B cell (primary cell): Measurements from ENCODE around the gene SEZ6L. TPM values are rescaled to one million over a fixed set of nuclear protein-coding genes. Genes with fewer than 3 reads are reported as not detected.

Experiments
- ATAC-seq: fragments of 200-7000 bp; cut with Tn5 transposase; one replicate; pipeline ENCODE4 v1.10.0; 2021; ENCODE audit warnings: low read depth, mild to moderate bottlenecking, moderate number of reproducible peaks, moderate library complexity
- CTCF ChIA-PET: fragments of 350-600 bp; sonication (Branson Sonifier 250); formaldehyde crosslinking; loops from one replicate; lab custom pipeline; 2021; ENCODE audit warnings: antibody characterized with exemption, inconsistent platforms; lab: Charles Lee
- POLR2A ChIA-PET: fragments of 350-600 bp; sonication (Branson Sonifier 250); formaldehyde crosslinking; loops from one replicate; lab custom pipeline; 2021; ENCODE audit warnings: antibody characterized with exemption; lab: Charles Lee
- DNase-seq: peaks from one replicate; pipeline ENCODE4 v3.0.0; 2013
- H2AFZ ChIP-seq: 2 replicates; pipeline ENCODE4 v1.6.1; 2012; ENCODE audit warnings: mild to moderate bottlenecking, low read depth, low read length; ENCODE audit not compliant: insufficient read depth, poor library complexity, severe bottlenecking
- H3K27ac ChIP-seq, 2 donors: 1 replicate in 1 of 2; 2 replicates in 1 of 2; pipeline ENCODE4 v1.5.1; 2012 to 2013; ENCODE audit warnings: low read length in 2 of 2, mild to moderate bottlenecking in 2 of 2, moderate library complexity in 1 of 2
- H3K27me3 ChIP-seq, 4 experiments: fragments of 200-600 bp in 1 of 4; sonication (generic) in 1 of 4; replicated peaks in 1 of 4; 1 replicate in 2 of 4; 2 replicates in 2 of 4; pipeline versions ENCODE4 v1.6.1 to v1.7.0; 2013 to 2016; ENCODE audit warnings: low read length in 3 of 4, mild to moderate bottlenecking in 2 of 4, mixed read lengths in 1 of 4, moderate library complexity in 1 of 4; ENCODE audit not compliant: insufficient read depth in 4 of 4, control insufficient read depth in 3 of 4; ENCODE audit errors: control extremely low read depth in 1 of 4
- H3K36me3 ChIP-seq, 2 experiments: replicated peaks in 1 of 2; 1 replicate in 1 of 2; 2 replicates in 1 of 2; pipeline versions ENCODE4 v1.6.1 to v1.7.1; 2013; ENCODE audit warnings: low read length in 1 of 2; ENCODE audit not compliant: insufficient read depth in 2 of 2, control insufficient read depth in 1 of 2; ENCODE audit errors: control extremely low read depth in 1 of 2, extremely low read depth in 1 of 2
- H3K4me1 ChIP-seq, 2 donors: fragments of 200-600 bp in 1 of 2; sonication (generic) in 1 of 2; 1 replicate in 1 of 2; 2 replicates in 1 of 2; pipeline versions ENCODE4 v1.5.1 to v1.6.1; 2013 to 2017; ENCODE audit warnings: low read length in 2 of 2; ENCODE audit not compliant: control insufficient read depth in 2 of 2, insufficient read depth in 2 of 2
- H3K4me2 ChIP-seq: replicated peaks from 2 replicates; pipeline ENCODE3; 2012; ENCODE audit warnings: mild to moderate bottlenecking, low read depth, low read length; ENCODE audit not compliant: poor library complexity, severe bottlenecking
- H3K4me3 ChIP-seq, 5 experiments: fragments of 200-600 bp in 1 of 5; sonication (generic) in 1 of 5; 1 replicate in 3 of 5; 2 replicates in 2 of 5; pipeline versions ENCODE4 v1.5.1 to v1.7.0; 2011 to 2016; ENCODE audit warnings: low read length in 4 of 5, mild to moderate bottlenecking in 4 of 5, low read depth in 2 of 5, control low read depth in 1 of 5, moderate library complexity in 1 of 5; ENCODE audit not compliant: insufficient read depth in 1 of 5; ENCODE audit errors: control extremely low read depth in 1 of 5, extremely low read depth in 1 of 5
- H3K79me2 ChIP-seq: fragments of 200-600 bp; sonication (generic); one replicate; pipeline ENCODE4 v1.6.0; 2016; ENCODE audit warnings: low read length; ENCODE audit not compliant: control insufficient read depth, insufficient read depth
- H3K9ac ChIP-seq: fragments of 200-600 bp; sonication (generic); 2 replicates; pipeline ENCODE4 v1.6.1; 2017; ENCODE audit warnings: mild to moderate bottlenecking, low read length, moderate library complexity
- H3K9me3 ChIP-seq, 3 donors: one replicate each; pipeline versions ENCODE4 v1.6.1 to v1.7.1; 2013; ENCODE audit warnings: low read length in 2 of 3; ENCODE audit not compliant: control insufficient read depth in 2 of 3, insufficient read depth in 1 of 3; ENCODE audit errors: control extremely low read depth in 1 of 3
- H4K20me1 ChIP-seq: 2 replicates; pipeline ENCODE4 v1.6.0; 2012; ENCODE audit warnings: mild to moderate bottlenecking, low read length; ENCODE audit not compliant: insufficient read depth, control insufficient read depth, poor library complexity, severe bottlenecking
- H3K27ac Mint-ChIP-seq: one replicate; pipeline ENCODE4 v1.8.0; 2021; ENCODE audit warnings: mixed read lengths
- H3K27me3 Mint-ChIP-seq: one replicate; pipeline ENCODE4 v1.8.0; 2021; ENCODE audit warnings: mixed read lengths
- H3K4me1 Mint-ChIP-seq: one replicate; pipeline ENCODE4 v1.8.0; 2021; ENCODE audit warnings: mixed read lengths
- H3K4me3 Mint-ChIP-seq: one replicate; pipeline ENCODE4 v1.8.0; 2021; ENCODE audit warnings: mixed read lengths
- H3K9me3 Mint-ChIP-seq: one replicate; pipeline ENCODE4 v1.8.0; 2022; ENCODE audit warnings: mixed read lengths; ENCODE audit not compliant: insufficient read depth
- EZH2 ChIP-seq: IDR thresholded peaks from 2 replicates; pipeline ENCODE4 v1.6.1; 2012; ENCODE audit warnings: borderline replicate concordance, low read depth, mild to moderate bottlenecking, moderate library complexity, low read length; ENCODE audit not compliant: insufficient read depth, poor library complexity, severe bottlenecking
- WGBS: methylation state at CpG from one replicate; pipeline ENCODE4 v1.1.5; 2013; ENCODE audit warnings: missing lambda C conversion rate; ENCODE audit not compliant: insufficient coverage; 5-methylcytosine and 5-hydroxymethylcytosine counted together
- intact Hi-C: fragments of 100-400 bp; cut with micrococcal nuclease; formaldehyde crosslinking; loops from one replicate; pipeline ENCODE4 v1.10.0; 2022
- polyA plus RNA-seq: library from polyadenylated mRNA; depleted of rRNA; stranded (reverse); fragments of >200 nt; gene quantifications from 2 replicates; pipeline ENCODE4 v1.2.3, GENCODE V29; 2012
- total RNA-seq, 2 donors: library from RNA; stranded (reverse); fragments of 120-200 nt in 1 of 2; gene quantifications; 1 replicate in 1 of 2; 2 replicates in 1 of 2; pipeline versions ENCODE4 v1.2.3 to v1.2.4, GENCODE V29; 2013 to 2022
- TF ChIP-seq, protein P1 (sequence below): fragments of 200-600 bp; IDR thresholded peaks from one replicate; pipeline ENCODE4 v1.8.0; 2022; ENCODE audit warnings: antibody characterized with exemption, mild to moderate bottlenecking

The SEZ6L gene
- total and polyA plus RNA-seq, 2 donors (not counting 1 experiment from before 2014, with no cell fraction given), result 0.04 TPM; not detected in 1

- WGBS, result 100% methylated on average over 2 of the region's 4 CpGs
- Mint-ChIP-seq H3K27me3 (peaks cover 24% of the 10 kb centered on the region), H3K27ac (no peak overlapping the region), H3K4me3 (no peak overlapping the region), H3K9me3 (no peaks in the 10 kb centered on the region), H3K4me1 (no peaks in the 10 kb centered on the region)
- no peaks in the 10 kb centered on the region for H4K20me1 ChIP-seq
- H3K36me3 ChIP-seq, result no peaks in the 10 kb centered on the region
- DNase-seq (no peak), ATAC-seq (no peak)
- H3K4me2 ChIP-seq, result no peak overlapping the region
- H3K9ac ChIP-seq, result no peak overlapping the region
- H3K79me2 ChIP-seq, result no peaks in the 10 kb centered on the region
- H3K27ac ChIP-seq, result no peak overlapping the region
- ChIA-PET CTCF (interaction anchor here (1.0 to 1.2 kb wide), 2 partner anchors 45 to 47 kb away, joined by 3 read pairs; no protein-coding TSS in a partner anchor), POLR2A (no interaction called here)
- peaks cover 0 to 4% (median 0%) of the 10 kb centered on the region in 3 donors for H3K9me3 ChIP-seq
- intact Hi-C loops, result no loop called here
- no peak overlapping the region for H3K4me3 ChIP-seq
- no peaks in the 10 kb centered on the region for H3K4me1 ChIP-seq
- TF ChIP-seq, protein P1, sequence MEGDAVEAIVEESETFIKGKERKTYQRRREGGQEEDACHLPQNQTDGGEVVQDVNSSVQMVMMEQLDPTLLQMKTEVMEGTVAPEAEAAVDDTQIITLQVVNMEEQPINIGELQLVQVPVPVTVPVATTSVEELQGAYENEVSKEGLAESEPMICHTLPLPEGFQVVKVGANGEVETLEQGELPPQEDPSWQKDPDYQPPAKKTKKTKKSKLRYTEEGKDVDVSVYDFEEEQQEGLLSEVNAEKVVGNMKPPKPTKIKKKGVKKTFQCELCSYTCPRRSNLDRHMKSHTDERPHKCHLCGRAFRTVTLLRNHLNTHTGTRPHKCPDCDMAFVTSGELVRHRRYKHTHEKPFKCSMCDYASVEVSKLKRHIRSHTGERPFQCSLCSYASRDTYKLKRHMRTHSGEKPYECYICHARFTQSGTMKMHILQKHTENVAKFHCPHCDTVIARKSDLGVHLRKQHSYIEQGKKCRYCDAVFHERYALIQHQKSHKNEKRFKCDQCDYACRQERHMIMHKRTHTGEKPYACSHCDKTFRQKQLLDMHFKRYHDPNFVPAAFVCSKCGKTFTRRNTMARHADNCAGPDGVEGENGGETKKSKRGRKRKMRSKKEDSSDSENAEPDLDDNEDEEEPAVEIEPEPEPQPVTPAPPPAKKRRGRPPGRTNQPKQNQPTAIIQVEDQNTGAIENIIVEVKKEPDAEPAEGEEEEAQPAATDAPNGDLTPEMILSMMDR, result no peak
- TF ChIP-seq EZH2, result no peak
- peaks cover 0 to 11% (median 7%) of the 10 kb centered on the region in 4 experiments for H3K27me3 ChIP-seq
- no peak overlapping the region for H2AFZ ChIP-seq
Measured at GRCh38 chr22:26414347-26414746, 245.1 kb downstream of the SEZ6L start.

- Histone ChIP-seq H3K36me3 (no peaks in the 10 kb centered on the region), H3K27ac (no peak overlapping the region), H3K4me2 (no peak overlapping the region), H3K4me1 (no peaks in the 10 kb centered on the region), H2AFZ (no peak overlapping the region), H3K9ac (no peak overlapping the region), H3K4me3 (no peak overlapping the region), H4K20me1 (no peaks in the 10 kb centered on the region), H3K27me3 (peaks cover 0 to 11% (median 6%) of the 10 kb centered on the region in 4 experiments), H3K9me3 (peaks cover 0 to 3% (median 0%) of the 10 kb centered on the region in 3 donors), H3K79me2 (no peaks in the 10 kb centered on the region)
- Mint-ChIP-seq H3K4me1 (no peaks in the 10 kb centered on the region), H3K9me3 (no peaks in the 10 kb centered on the region), H3K27ac (no peak overlapping the region), H3K27me3 (peaks cover 23% of the 10 kb centered on the region), H3K4me3 (no peak overlapping the region)
- intact Hi-C loops, result no loop called here
- ChIA-PET POLR2A (interaction anchor here (1.6 kb wide), 1 partner anchor 12 kb away, joined by 3 read pairs; no protein-coding TSS in a partner anchor), CTCF (interaction anchor here (0.6 to 1.7 kb wide), 3 partner anchors 11 to 250 kb away, joined by 3 to 4 read pairs (median 3); no protein-coding TSS in a partner anchor)
- TF ChIP-seq, protein P1, result no peak
- no peak for TF ChIP-seq EZH2
- WGBS, result 83% methylated on average over 1 of the region's 4 CpGs
- ATAC-seq (no peak), DNase-seq (no peak)
Measured at GRCh38 chr22:26416256-26416655, 247.0 kb downstream of the SEZ6L start.
